GM21381 (cell line): ENCODE results near the gene SELENOW.
"Not testable (repeated sequence)": the region's sequence is repeated elsewhere in the genome, so short reads cannot be mapped to it uniquely, and the experiment has no call there.

Experiments used
- ATAC-seq: cut with Tn5 transposase; IDR thresholded peaks from one replicate; pipeline ENCODE4 v1.9.1; 2021; ENCODE audit warnings: mild to moderate bottlenecking, moderate library complexity; ENCODE audit not compliant: unreplicated experiment

Gene SELENOW

DNA sequence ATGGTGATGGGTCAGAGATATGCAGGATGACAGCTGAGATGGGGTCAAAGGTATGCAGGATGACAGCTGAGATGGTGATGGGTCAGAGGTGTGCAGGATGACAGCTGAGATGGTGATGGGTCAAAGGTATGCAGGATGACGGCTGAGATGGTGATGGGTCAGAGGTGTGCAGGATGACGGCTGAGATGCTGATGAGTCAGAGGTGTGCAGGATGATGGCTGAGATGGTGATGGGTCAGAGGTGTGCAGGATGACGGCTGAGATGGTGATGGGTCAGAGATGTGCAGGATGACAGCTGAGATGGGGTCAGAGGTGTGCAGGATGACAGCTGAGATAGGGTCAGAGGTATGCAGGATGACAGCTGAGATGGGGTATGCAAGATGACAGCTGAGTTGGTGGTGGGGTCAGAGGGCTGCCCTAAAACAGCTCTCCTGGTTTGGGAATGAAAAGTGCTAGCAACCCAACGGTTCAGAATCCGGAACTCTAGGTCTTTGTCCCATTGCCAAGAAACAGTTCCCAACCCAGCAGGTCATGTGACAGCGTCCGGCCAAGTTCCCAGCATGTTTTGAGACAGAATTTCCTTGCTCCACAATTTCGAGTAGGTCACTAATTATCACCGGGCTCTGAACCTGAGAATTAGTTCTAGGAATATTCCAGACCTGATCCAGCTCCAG lies 3.2 kb downstream of the SELENOW start:
- no peak for ATAC-seq

DNA sequence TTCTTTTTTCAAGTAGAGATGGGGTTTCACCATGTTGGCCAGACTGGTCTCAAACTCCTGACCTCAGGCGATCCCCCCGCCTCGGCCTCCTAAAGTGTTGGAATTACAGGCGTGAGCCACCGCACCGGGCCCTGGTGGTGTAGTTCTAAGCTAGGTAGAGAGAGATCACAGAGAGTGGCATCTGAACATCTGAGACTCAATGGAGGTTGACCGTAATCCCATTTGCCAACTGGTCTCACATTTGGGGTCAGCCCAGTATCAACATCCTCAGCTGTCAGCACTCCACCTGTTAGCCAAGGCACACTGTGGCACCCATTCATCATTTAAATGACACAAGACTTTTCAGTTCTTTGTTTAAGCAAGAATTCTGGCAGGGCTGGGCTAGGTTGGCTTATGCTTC lies 8.1 kb downstream of the SELENOW start:
- ATAC-seq, result no peak

DNA sequence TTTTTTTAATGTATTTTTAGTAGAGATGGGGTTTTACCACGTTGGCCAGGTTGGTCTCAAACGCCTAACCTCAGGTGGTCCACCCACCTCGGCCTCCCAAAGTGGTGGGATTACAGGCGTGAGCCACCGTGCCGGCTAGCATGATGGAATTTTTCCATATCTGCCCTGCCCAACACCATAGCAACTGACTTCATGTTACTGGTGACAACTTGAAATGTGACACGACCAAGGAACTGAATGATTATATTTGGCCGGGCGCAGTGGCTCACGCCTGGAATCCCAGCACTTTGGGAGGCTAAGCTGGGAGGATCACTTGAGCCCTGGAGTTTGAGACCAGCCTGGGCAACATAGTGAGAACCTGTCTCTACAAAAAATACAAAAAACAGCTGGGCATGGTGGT lies 8.8 kb downstream of the SELENOW start:
- not testable (repeated sequence) for ATAC-seq

DNA sequence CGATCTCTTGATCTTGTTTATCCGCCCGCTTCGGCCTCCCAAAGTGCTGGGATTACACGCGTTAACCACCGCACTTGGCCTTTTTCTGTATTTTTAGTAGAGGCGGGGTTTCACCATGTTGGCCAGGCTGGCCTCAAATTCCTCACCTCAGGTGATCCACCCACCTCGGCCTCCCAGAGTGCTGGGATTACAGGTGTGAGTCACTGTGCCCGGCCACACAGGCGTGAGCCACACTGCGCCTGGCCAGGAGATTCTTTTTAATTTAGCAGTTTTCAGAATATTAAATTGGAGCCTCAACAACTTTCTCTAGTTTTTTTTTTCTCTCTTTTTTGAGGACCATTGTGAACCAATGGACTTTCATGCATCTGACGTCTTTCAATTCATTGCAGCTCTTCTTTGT lies 11.3 kb downstream of the SELENOW start:
- ATAC-seq, result not testable (repeated sequence)

DNA sequence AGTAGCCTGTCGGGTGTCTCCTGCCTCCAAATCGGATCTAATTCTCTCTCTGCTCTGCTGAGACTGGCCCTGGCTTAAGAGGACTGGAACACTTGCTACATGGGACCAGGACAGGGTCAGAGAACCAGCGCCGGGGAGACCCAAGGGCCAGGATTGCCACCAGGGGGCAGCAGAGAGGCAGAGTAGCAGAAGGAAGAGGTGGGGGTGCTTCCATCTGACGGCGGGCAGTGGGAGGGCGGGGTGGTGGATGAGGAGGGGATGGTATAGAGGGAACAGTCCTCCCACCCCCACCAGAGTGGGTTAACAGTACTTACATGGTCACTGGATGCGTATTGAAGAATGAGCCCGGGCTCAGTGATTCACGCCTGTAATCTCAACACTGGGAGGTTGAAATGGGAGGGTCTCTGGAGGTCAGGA lies 11.9 kb downstream of the SELENOW start:
- no peak for ATAC-seq

DNA sequence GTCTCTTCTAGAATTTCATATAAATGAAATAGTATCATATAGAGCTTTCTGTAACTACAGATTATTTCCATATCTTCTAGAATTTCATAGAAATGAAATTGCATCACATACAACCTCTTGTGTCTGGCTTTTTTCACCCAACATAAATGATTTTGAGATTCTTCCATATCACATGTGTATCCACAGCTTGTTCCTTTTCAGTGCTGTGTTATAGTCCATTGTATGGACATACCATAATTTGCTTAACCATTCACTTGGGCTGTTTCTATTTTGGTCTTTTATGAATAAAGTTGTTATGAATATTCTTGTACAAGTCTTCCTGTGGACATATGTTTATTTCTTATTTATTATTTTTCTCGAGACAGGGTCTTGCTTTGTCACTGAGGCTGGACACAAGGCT lies 14.1 kb downstream of the SELENOW start:
- no peak for ATAC-seq

DNA sequence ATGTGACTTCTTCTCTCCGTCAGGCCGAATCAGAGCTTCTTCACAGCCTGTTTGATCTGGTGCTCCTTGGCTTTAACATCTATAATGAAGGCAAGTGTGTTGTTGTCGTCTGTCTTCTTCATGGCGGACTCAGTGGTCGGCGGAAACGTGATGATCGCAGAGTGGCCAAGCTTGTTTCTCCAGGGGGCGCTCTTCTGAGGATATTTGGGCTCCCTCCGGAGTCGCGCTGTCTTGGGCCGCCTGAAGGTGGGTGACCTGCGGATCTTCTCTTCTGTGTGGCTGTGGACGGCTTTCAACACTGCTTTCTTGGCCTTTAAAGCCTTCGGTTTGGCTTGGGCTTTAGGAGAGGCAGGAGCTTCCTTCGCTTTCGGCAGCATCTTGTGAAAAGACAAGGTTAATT lies 16.0 kb downstream of the SELENOW start:
- no peak for ATAC-seq

DNA sequence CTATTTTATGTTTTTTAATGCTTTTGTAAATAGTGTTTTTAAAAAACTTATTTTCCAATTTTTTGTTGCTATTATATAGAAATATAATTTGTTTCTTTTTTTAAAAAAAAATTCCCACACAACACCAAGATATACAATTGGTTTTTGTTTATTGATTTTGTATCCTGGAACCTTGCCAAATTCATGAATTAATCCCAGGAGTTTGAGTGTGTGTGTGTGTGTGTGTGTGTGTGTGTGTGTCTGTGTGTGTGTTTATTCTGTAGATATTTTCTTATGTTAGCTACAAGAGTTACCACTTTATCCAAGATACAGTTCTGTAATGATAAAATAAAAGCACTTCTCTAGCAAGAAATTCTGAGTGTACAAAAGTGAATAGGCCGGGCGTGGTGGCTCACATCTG lies 18.3 kb downstream of the SELENOW start:
- ATAC-seq, result no peak

DNA sequence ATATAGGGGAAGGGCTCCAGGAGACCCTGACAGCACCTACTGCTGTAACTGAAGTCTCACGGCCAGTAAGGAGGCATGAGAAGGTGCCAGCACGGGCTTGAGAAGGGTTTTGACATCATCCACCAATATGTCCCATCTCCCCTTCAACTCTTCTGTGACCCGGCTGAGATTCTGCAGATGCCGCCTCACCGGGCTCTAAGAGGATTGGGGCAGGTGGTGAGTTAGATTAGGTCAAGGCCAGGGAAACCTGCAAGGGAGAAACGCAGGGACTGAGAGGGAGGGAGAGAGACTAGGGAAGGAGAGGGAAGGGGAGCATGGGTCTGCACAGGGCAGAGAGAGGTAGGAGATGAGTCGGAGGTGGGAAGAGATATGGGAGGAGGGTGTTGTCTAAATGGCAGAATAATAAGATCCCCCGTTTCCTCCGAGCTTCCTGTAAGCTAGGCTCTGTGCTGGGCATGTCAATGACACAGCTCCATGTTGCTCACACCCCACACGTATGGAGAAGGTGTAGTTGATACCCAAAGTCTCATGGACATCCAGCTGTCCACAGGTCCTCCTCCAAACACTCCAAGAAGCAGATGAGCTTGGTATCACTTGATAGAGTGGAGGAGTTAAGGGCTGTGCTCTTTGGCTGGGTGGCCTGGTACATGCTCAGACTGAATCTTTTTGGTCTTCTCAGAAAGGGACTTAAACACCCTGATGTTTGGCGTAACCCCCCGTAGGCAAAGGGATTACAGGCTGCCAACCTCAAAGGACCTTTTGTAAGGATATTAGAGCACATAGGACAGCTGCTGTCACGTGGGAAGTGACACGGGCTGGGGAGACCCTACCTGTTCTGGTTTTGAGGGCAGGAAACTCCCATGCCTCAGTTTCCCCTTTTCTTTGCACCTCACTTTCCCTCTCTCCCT lies 19.7 kb downstream of the SELENOW start:
- ATAC-seq, result no peak

DNA sequence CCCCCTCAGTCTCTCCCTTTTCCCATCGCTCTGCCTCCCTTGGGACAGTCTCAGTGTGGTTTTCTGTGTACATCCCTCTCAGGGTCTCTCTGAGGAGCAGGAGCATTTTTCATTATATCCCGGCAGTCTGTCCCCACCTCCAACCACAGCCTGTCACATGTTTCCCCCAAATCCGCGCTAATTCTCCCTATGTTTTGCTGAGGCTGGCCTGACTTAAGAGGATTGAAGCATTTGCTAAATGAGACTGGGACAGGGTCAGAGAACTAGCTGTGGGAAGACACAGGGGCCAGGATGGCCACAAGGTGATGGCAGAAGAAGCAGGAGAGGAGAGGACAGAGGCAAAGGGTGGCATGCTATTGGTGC lies 20.4 kb downstream of the SELENOW start:
- ATAC-seq, result no peak

DNA sequence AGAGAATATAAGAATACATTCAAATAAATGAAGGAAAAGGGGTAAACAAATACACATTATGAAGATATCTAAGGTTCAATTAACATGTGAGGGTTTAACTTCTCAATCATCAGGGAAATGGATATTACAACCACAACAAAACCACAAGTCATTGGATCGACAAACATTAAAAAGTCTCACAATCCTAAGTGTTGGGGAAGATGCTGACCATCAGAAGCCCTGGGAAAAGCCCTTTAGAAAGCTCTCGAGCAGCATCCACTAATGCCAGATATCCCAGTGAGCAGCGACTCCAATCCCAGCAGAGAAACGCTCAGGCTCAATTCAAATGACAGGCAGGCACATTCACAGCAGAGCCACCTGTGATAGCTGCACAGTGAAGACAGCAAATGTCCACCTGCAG lies 22.8 kb downstream of the SELENOW start:
- no peak for ATAC-seq

DNA sequence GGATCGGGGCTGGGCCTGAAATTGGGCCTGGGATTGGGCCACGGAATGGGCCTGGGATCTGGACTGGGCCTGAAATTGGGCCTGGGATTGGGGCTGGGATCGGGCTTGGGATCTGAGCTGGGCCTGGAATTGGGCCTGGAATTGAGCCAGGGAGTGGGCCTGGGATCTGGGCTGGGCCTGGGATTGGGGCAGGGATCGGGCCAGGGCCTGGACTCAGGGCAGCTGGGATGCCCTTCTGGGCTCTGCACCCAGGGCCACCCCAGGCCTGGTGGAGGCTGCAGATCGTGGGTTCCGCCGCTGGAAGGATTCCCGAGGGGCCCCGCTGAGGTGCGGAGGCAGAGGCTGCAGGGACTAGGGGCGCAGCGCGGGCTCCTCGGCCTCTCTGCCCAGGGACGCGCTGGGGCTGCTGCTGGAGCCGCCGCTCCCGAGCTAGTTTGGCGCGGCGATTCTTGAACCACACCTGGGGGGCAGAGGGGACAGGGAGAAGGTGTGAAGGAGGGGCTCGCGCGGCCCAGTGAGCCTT lies 24.1 kb downstream of the SELENOW start:
- no peak for ATAC-seq

DNA sequence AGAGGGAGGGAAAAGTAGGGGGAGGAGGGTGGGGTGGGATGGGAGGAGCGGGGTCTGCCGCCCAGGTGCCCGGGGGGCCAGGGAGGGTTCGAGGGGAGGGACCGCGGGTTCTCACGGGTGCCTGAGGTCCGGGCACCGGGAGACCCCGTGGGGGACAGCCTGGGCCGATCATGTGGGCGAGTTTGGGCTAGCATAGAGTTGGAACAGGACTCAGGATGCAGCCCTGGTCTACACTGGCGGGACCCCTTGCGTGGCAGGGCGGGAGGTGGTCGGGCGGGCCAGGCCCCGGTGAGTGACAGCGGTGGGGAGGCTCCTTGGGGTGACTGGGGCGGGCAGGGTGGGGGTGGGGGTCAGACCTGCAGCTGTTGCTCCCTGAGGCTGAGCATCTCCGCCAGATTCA lies 24.6 kb downstream of the SELENOW start:
- ATAC-seq, result not testable (repeated sequence)

DNA sequence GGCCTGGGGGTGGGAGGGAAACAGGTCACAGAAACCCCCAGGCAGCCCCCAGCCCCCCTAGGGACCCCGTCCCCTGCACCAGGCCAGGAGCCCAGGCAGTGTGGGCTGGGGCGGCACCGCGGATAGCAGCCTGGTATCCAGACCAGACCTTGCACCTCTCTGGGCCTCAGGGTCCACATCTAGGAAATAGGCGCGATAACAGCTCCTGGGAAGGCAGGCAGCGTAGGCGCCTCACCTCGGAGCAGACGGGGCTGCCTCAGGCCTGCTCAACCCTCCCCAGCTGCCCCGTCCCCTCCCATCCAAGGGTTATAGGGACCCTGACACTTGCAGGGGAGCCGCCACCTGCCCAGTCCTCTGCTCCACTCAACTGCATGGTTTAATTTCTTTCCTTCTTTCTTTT lies 25.2 kb downstream of the SELENOW start:
- ATAC-seq, result not testable (repeated sequence)

DNA sequence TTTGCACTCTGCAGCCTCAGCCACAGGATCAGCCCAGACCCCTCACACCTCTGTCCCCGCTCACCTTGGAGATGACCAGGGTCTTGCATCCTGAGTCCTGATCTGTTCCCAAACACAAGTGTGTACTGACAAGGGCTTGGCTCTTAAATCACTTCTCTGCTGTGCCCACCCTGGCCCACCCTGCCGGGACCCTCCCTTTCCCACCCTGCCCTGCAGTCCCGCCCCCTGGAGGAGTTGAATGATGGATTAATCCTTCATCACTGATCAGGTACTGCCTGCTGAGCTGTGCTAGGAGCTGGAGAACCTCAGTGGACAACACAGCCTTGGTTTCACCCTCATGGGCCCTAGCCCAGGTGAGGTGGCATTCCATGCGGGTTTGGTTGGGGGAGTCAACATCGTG lies 25.9 kb downstream of the SELENOW start, which contains the start of gene TPRX1:
Gene TPRX1 (minus strand): TSS at position 101 of the 400 bp plus-strand sequence. CDS start 12 bp downstream, at position 89.
- not testable (repeated sequence) for ATAC-seq

DNA sequence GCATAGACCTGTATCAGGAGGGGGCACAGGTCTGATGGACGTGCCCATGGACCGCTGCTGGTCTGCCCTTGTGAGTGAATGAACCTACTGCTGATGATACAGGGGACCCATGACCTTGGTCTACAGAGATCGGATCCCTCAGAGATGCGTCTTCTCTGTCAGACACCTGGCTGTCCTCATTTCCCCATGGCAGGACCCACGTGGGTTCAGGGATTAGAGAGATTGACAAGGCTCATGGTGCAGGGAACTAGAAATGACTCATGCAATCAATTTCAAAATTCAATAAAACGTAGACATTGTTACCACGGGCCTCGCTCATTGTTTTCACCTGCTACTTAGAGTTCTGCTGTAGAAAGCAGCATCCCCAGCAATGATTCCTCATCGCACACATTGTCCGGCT lies 26.8 kb downstream of the SELENOW start:
- ATAC-seq, result no peak

DNA sequence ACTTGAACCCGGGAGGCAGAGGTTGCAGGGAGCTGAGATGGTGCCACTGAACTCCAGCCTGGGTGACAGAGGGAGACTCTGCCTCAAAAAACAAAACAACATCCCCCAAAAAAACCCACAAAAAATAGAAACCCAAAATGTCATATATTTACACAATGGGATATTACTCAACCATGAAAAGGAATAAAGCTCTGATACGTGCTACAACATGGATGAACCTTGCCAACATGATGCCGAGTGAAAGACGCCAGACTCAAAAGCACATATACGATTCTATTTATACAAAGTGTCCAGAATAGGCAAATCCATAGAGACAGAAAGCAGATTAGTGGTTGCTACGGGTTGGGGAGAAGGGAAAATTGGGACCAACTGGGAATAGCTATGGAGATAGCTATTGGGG lies 27.9 kb downstream of the SELENOW start:
- no peak for ATAC-seq

DNA sequence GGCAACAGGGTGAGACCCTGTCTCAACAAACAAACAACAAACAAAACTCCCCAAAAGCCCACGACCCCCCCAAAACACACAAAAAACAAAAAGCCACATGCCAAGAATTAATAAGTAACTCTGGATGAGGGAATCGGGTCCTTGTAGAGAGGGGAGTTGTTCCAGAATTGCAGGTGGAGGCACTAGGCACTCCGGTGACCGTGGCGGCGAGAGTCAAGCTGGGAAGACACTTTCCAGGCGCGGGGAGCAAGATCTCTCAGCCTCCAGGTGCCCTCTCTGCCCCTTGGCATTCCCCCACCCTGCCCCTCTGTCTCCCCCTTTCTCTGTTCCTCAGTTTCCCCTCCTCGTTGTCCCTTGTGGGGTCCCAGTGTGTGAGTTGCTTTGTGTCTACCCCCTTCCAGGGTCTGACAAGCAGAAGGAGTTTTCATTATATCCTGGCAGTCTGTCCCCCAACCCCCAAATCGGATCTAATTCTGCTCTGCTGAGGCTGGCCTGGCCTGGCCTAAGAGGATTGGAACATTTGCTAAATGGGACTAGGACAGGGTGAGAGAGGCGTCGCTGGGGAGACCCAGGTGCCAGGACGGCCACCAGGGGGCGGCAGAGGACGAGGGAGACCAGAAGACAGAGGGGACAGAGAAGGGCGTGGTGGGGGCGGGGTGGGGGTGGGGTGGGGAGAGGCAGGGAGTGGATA lies 34.9 kb downstream of the SELENOW start:
- ATAC-seq, result no peak

DNA sequence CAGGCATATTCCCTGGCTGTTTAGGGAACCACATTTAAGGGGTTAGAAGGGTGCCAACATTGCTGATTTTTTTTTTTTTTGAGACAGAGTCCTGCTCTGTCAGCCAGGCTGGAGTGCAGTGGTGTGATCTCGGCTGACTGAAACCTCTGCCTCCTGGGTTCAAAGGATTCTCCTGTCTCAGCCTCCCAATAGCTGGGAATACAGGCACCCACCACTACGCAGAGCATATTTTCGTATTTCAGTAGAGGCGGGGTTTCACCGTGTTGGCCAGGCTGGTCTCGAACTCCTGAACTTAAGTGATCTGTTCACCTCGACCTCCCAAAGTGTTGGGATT lies 35.5 kb downstream of the SELENOW start:
- no peak for ATAC-seq

DNA sequence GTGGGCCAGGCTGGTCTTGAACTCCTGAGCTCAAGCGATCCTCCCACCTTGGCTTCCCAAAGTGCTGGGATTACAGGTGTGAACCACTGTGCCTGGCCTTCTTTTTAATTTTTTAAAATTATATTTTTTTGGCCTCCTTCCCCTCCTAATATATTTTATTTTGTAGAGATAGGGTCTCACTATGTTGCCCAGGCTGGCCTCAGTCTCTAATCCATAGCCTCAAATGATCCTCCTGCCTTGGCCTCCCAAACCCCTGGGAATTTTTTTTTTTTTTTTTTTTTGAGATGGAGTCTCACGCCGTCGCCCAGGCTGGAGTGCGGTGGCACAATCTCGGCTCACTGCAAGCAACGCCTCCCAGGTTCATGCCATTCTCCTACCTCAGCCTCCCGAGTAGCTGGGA lies 37.8 kb downstream of the SELENOW start:
- ATAC-seq, result not testable (repeated sequence)

DNA sequence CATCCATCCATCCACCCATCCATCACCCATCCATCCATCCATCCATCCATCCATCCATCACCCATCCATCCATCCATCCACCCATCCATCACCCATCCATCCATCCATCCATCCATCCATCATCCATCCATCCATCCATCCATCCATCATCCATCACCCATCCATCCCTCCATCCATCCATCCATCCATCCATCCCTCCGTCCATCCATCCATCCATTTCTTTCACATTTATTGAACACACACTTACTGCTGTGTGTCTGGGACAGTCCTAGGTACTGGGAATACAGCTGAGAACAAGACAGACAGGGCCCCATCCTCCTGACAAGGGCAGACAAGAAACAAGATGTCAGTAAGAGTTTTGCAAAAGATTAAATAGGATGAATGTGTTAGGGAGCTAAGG lies 39.7 kb downstream of the SELENOW start:
- ATAC-seq, result not testable (repeated sequence)

DNA sequence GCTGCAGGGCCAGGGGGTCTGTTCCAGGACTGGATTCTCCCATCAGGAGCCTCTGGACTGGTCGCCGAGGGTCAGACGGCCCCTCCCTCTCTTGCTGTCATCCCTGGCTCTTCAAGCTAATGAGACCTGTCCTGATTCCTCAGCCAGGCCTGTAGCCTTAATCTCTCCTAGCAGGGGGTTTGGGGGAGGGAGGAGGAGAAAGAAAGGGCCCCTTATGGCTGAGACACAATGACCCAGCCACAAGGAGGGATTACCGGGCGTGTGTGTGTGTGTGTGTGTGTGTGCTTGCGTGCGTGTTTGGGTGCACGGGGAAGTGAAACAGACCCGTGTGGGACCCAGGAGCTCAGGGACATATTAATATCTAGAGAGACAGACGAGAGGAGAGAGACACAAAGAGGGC lies 41.4 kb downstream of the SELENOW start:
- ATAC-seq, result no peak
